HepG2 (cell line): ENCODE data around the gene DHX30. TPM values are rescaled to one million over a fixed set of nuclear protein-coding genes. Genes with fewer than 3 reads are reported as not detected.
A peak's percentile ranks its signal among the peaks of the same experiment; 100 is the strongest.

Experiments
- ASH2L ChIP-seq: fragments of 300-600, 200-600 bp; sonication (generic); IDR thresholded peaks from 2 replicates; pipeline ENCODE4 v1.7.0; 2017; ENCODE audit warnings: low read depth, mild to moderate bottlenecking, moderate library complexity, mixed read lengths, low read length; ENCODE audit not compliant: insufficient read length
- CAMTA2 ChIP-seq: sonication (generic); formaldehyde crosslinking; IDR thresholded peaks from 2 replicates; pipeline ENCODE4 v1.4.0; 2020; ENCODE audit warnings: mild to moderate bottlenecking, missing genetic modification reagents, borderline replicate concordance
- HCFC1 ChIP-seq: fragments of 150-350 bp; IDR thresholded peaks from 2 replicates; pipeline ENCODE4 v1.6.1; 2014; ENCODE audit warnings: low read depth, low read length
- KLF13 ChIP-seq: sonication (generic); formaldehyde crosslinking; IDR thresholded peaks from 2 replicates; pipeline ENCODE4 v1.4.0; 2020; ENCODE audit warnings: mild to moderate bottlenecking, missing genetic modification reagents
- NONO ChIP-seq, 2 experiments: fragments of 450-650 bp in 1 of 2; sonication (generic) in 1 of 2; formaldehyde crosslinking in 1 of 2; IDR thresholded peaks in 1 of 2; conservative IDR thresholded peaks in 1 of 2; 2 replicates each; pipeline versions ENCODE4 v1.6.1 to v1.8.0; 2017 to 2022; ENCODE audit warnings: mild to moderate bottlenecking in 1 of 2, missing genetic modification reagents in 1 of 2, moderate library complexity in 1 of 2
- PCBP1 ChIP-seq: fragments of 200-400 bp; formaldehyde crosslinking; IDR thresholded peaks from 2 replicates; pipeline ENCODE4 v1.6.1; 2017; ENCODE audit warnings: mild to moderate bottlenecking, low read depth, low read length, borderline replicate concordance
- PHF5A ChIP-seq: IDR thresholded peaks from one replicate; pipeline ENCODE4 v1.6.1; 2018; ENCODE audit warnings: low read depth, missing genetic modification reagents; ENCODE audit not compliant: unreplicated experiment
- PRMT3 ChIP-seq: sonication (generic); formaldehyde crosslinking; IDR thresholded peaks from 2 replicates; pipeline ENCODE4 v1.8.1; 2022; ENCODE audit warnings: low read depth, mild to moderate bottlenecking, moderate library complexity, missing genetic modification reagents, borderline replicate concordance
- RCOR2 ChIP-seq: IDR thresholded peaks from 2 replicates; pipeline ENCODE4 v1.6.1; 2016; ENCODE audit warnings: missing biosample characterization, missing genetic modification reagents
- RFX1 ChIP-seq: fragments of 450-650 bp; IDR thresholded peaks from 2 replicates; pipeline ENCODE4 v1.6.1; 2017
- SMAD1 ChIP-seq: sonication (generic); formaldehyde crosslinking; IDR thresholded peaks from 2 replicates; pipeline ENCODE4 v1.4.0; 2020; ENCODE audit warnings: missing genetic modification reagents, low read depth, mild to moderate bottlenecking, borderline replicate concordance
- STAG1 ChIP-seq: sonication (generic); formaldehyde crosslinking; IDR thresholded peaks from 2 replicates; pipeline ENCODE4 v1.4.0; 2020; ENCODE audit warnings: missing genetic modification reagents
- THAP11 ChIP-seq: IDR thresholded peaks from 2 replicates; pipeline ENCODE4 v1.6.1; 2016; ENCODE audit warnings: missing biosample characterization, missing genetic modification reagents
- TRIM22 ChIP-seq: fragments of 450-650 bp; IDR thresholded peaks from 2 replicates; pipeline ENCODE4 v1.6.1; 2017
- U2AF1 ChIP-seq: fragments of 200-400 bp; formaldehyde crosslinking; optimal IDR thresholded peaks from 2 replicates; pipeline ENCODE3; 2017; ENCODE audit warnings: mild to moderate bottlenecking, low read depth, low read length
- ZBTB34 ChIP-seq: sonication (generic); formaldehyde crosslinking; IDR thresholded peaks from 2 replicates; pipeline ENCODE4 v1.8.0; 2022; ENCODE audit warnings: mild to moderate bottlenecking, missing genetic modification reagents
- ZKSCAN1 ChIP-seq: fragments of 150-350 bp; IDR thresholded peaks from 2 replicates; pipeline ENCODE4 v1.6.1; 2014; ENCODE audit warnings: low read length
- ZNF12 ChIP-seq: sonication (generic); formaldehyde crosslinking; IDR thresholded peaks from 2 replicates; pipeline ENCODE4 v1.5.0; 2020; ENCODE audit warnings: missing genetic modification reagents
- ZNF275 ChIP-seq: sonication (generic); formaldehyde crosslinking; IDR thresholded peaks from 2 replicates; pipeline ENCODE4 v1.8.0; 2022; ENCODE audit warnings: missing genetic modification reagents, mild to moderate bottlenecking, inconsistent platforms, borderline replicate concordance
- ZNF337 ChIP-seq: sonication (generic); formaldehyde crosslinking; IDR thresholded peaks from 2 replicates; pipeline ENCODE4 v1.5.1; 2020; ENCODE audit warnings: missing genetic modification reagents, low read depth, mild to moderate bottlenecking, borderline replicate concordance
- ZNF7 ChIP-seq: IDR thresholded peaks from 2 replicates; pipeline ENCODE4 v1.6.1; 2016; ENCODE audit warnings: missing biosample characterization, missing genetic modification reagents
- ZNF839 ChIP-seq: sonication (generic); formaldehyde crosslinking; IDR thresholded peaks from 2 replicates; pipeline ENCODE4 v1.4.0; 2020; ENCODE audit warnings: missing genetic modification reagents, mild to moderate bottlenecking, borderline replicate concordance
- polyA plus RNA-seq, 8 experiments: library from polyadenylated mRNA; depleted of rRNA in 3 of 8; stranded (reverse) in 7 of 8; unstranded in 1 of 8; fragments of >200 nt; fragmentation: Illumina TruSeq in 4 of 8; extraction: Trizol in 4 of 8; gene quantifications; 2 replicates each; pipeline versions ENCODE4 v1.2.1 to v1.2.3, GENCODE V29; 2011 to 2016; ENCODE audit warnings: low read depth in 4 of 8, missing spikeins in 1 of 8, mixed read lengths in 1 of 8; ENCODE audit not compliant: insufficient read depth in 1 of 8
- total RNA-seq, 5 experiments: library from RNA; depleted of rRNA; stranded (reverse); fragments of >200 nt; fragmentation: Illumina TruSeq; extraction: Trizol; gene quantifications; 2 replicates each; pipeline ENCODE4 v1.2.3, GENCODE V29; 2016; ENCODE audit warnings: low read depth in 1 of 5
- TF ChIP-seq, protein P1 (sequence below): IDR thresholded peaks from 2 replicates; pipeline ENCODE4 v1.6.1; 2016; ENCODE audit warnings: missing compliant biosample characterization, missing genetic modification reagents, borderline replicate concordance

The DHX30 gene
- total and polyA plus RNA-seq, 2 of the 13 experiments (the other 11 are each of a cell fraction or from before 2014, with no cell fraction given), result 30.6 to 59.4 TPM

DNA sequence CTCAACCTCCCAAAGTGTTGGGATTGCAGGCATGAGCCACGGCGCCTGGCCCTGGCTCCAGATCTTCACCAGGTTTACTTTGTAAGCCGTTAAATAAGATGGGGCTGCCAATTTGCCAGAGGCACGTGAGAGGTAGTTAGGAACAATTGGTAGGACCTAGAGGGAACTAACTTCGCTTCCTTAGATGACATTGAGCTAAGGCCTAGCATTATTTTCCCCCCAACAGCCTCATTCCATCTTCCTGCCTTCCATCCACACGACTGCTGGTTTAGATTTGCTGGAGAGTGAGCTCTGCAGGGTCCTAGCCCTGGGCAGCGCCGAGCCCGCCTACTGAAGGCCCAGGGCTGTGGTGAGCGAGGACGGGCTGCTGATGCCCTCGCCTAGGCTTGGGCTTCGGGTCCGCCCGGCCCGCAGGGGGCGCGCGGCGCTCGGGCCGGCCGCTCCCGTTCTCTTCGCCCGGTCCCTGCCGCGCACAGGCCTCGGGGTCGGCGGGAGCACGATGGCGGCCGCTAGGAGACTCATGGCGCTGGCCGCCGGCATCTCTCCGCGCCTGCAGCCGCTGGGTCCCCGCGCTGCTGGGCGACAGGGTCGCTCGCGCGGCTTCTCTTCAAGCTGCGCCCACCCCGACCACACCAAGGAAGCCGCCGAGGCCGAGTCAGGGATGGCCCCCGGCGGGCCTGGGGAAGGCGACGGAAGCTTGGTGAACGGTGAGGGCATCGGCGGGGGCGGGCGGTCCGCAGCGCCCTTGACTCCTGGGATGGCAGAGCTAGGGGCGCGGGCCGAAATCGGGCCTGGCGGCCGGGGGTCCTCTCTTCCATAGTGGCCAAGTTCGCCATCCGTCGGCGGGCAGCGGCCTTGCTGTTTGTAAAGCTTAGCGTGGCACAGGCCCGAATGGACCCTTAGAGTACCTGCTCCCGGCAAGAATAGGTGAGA is 21.9 kb downstream of the DHX30 start (continued):
- TF ChIP-seq, protein P1, sequence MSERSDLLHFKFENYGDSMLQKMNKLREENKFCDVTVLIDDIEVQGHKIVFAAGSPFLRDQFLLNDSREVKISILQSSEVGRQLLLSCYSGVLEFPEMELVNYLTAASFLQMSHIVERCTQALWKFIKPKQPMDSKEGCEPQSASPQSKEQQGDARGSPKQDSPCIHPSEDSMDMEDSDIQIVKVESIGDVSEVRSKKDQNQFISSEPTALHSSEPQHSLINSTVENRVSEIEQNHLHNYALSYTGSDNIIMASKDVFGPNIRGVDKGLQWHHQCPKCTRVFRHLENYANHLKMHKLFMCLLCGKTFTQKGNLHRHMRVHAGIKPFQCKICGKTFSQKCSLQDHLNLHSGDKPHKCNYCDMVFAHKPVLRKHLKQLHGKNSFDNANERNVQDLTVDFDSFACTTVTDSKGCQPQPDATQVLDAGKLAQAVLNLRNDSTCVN (CRISPR knock-in tag), result 0 out of 2 replicates have a peak, but pooled peaks have one; percentile 13
- TF ChIP-seq CAMTA2 (CRISPR knock-in tag), result 0 out of 2 replicates have a peak, but pooled peaks have one; percentile 49
- no peak for TF ChIP-seq ZNF7 (CRISPR knock-in tag)
- no peak for TF ChIP-seq NONO (IDR thresholded peaks at IDR 0.05)
- peak; percentile 94 for TF ChIP-seq NONO (CRISPR knock-in tag; conservative IDR thresholded peaks at IDR 0.05)
- TF ChIP-seq ZNF275 (CRISPR knock-in tag), result no peak
- TF ChIP-seq ZNF839 (CRISPR knock-in tag), result peak; percentile 81; the same call in 1 of the 2 replicates
- TF ChIP-seq U2AF1, result no peak
- TF ChIP-seq KLF13, result no peak
- peak; percentile 53; the same call in 1 of the 2 replicates for TF ChIP-seq SMAD1 (CRISPR knock-in tag)
- TF ChIP-seq STAG1 (CRISPR knock-in tag), result peak; percentile 59
- no peak for TF ChIP-seq RCOR2 (CRISPR knock-in tag)
- TF ChIP-seq ASH2L, result peak; percentile 90
- TF ChIP-seq PCBP1, result no peak
- no peak for TF ChIP-seq ZKSCAN1
- TF ChIP-seq ZNF337, result no peak
- TF ChIP-seq ZBTB34 (CRISPR knock-in tag), result peak; percentile 41; the same call in 1 of the 2 replicates
- TF ChIP-seq PHF5A (CRISPR knock-in tag), result peak; percentile 28
- TF ChIP-seq ZNF12 (CRISPR knock-in tag), result no peak
- TF ChIP-seq HCFC1, result peak; percentile 33; the same call in 1 of the 2 replicates
- TF ChIP-seq RFX1, result no peak
- no peak for TF ChIP-seq PRMT3 (CRISPR knock-in tag)
- TF ChIP-seq TRIM22, result no peak
- peak; percentile 93 for TF ChIP-seq THAP11 (CRISPR knock-in tag)
